ENCODE data around the gene NPB.

NPB gene

DNA sequence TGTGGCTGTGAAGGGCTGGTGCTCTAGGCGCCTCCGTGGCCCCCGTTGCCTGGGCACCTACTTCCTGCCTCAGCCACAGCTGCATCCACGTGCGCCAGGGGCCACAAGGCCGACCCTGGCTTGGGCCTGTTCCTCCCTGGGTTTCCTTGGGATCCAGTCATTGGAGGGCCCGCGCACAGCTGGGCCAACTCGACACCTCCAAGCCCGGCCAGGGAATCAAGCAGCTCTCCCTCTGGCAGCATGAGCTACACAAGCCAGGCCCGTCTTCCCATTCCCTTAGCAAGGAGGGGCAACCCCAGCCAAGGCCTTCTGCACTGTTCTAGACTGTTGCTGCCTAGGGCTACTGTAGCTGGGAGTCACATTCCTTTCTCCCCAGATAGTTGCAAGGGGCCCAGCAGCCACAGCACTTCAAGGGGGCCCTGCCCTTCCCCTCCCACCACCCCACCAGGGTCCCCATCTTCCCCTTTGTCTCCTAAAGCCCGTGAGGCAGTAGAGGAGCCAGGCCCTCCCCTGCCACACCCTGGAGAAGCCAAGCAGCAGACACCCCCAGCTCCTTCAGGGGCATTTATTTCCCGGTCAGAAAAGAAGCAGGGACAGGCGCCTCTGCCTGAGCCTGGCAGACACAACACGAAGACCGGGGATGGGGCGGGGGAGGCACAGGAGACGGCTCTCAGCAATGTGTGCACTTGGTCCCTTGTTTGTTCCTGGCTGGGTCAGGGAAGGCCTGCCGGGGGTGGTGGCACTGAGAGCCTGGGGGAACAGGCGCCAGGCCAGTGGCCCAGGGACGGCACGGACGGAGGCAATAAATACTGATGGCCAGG, 34.7 kb upstream of the NPB start:
- no peak overlapping the region for H3K4me3 ChIP-seq (ENCODE audit: low read depth, low read length)
- no peak for TF ChIP-seq CTCF (IDR thresholded peaks at IDR 0.05; ENCODE audit: low read depth, low read length)

- H3K4me3 ChIP-seq (ENCODE audit: low read depth, low read length): no peak overlapping the region
- TF ChIP-seq CTCF (IDR thresholded peaks at IDR 0.05; ENCODE audit: low read depth, low read length): no peak
Observed at GRCh38 chr17:81867991-81868673, 33.9 kb upstream of the NPB start.

DNA sequence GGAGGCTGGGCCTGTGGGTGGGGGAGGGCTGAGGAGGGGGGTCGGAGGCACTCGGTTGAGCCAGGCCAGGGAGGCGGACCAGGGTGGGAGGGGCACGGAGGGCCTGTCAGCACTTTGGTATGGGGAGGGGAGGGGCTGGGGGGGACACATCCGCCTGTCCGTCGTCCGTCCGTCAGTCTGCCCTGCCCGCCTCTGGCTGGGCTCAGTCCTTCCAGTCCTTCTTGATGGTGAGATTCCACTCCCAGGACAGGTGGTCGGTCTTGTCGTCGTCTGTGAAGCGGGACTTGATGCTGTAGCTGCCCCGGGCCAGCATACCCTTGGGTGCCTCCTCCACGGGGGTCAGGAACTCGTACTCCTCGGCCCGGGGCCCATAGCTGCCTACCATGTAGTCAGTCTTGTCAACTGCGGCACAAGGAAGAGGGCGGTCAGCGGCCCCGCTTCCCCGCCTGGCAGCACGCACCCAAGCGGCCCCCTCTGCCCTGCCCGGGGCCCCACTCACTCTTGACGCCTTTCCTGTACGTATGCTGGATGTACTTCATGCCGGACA, 33.3 kb upstream of the NPB start:
- peak overlapping the region; percentile 73 for H3K4me3 ChIP-seq (ENCODE audit: low read depth, low read length)
- no peak for TF ChIP-seq CTCF (IDR thresholded peaks at IDR 0.05; ENCODE audit: low read depth, low read length)

GRCh38 chr17:81869221-81870130, 32.6 kb upstream of the NPB start:
- peak overlapping the region; percentile 73 for H3K4me3 ChIP-seq (ENCODE audit: low read depth, low read length)
- TF ChIP-seq CTCF (IDR thresholded peaks at IDR 0.05; ENCODE audit: low read depth, low read length): peak; percentile 96

GRCh38 chr17:81870131-81870980, 31.7 kb upstream of the NPB start:
- TF ChIP-seq CTCF (IDR thresholded peaks at IDR 0.05; ENCODE audit: low read depth, low read length): no peak
- H3K4me3 ChIP-seq (ENCODE audit: low read depth, low read length): peak overlapping the region; percentile 73

DNA sequence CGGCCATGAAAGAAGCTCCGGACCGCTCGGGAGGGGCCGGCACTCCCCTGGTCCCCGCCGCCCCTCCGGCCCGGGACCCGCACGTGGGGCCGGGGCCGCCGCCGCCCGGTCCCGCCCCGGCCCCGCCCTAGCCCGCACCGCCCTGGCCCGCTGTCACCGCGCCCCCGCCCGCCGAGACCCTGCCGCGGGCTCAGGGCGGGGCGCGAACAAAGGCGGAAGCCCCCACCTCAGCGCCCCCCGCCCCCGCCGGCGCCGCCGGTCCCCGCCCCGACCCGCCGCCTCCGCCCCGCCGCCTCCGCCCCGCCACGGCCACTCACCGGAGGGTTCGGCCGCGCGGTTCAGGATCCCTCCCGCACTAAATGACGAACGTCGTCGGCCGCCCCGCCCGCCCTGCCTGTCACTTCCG, 31.1 kb upstream of the NPB start, which contains the start of gene ARHGDIA:
Gene ARHGDIA (minus strand): TSS at position 357 of the 406 bp plus-strand sequence. CDS start 1,407 bp downstream, outside the sequence.
- no peak for TF ChIP-seq CTCF (IDR thresholded peaks at IDR 0.05; ENCODE audit: low read depth, low read length)

More for the DNA sequence above, 31.1 kb upstream of the NPB start, which contains the start of gene ARHGDIA:
- peak within 1 kb of the TSS; percentile 73 for H3K4me3 ChIP-seq (ENCODE audit: low read depth, low read length)

Data from WI38 (cell line).